ENCODE data around the gene HEY2.

GRCh38 chr6:125773387-125774341, 24.2 kb downstream of the HEY2 start:
- TF ChIP-seq CTCF (IDR thresholded peaks at IDR 0.05) (no peak), POLR2A (IDR thresholded peaks at IDR 0.05) (no peak), POLR2AphosphoS5 (IDR thresholded peaks at IDR 0.05) (no peak)

Measured in prostate gland (tissue), 2 donors.